WTC11 (cell line): ENCODE results near the gene GSG1L. TPM values are rescaled to one million over a fixed set of nuclear protein-coding genes. Genes with fewer than 3 reads are reported as not detected.

ENCODE experiments used
- ATAC-seq: fragments of 200-7000 bp; cut with Tn5 transposase; 2 replicates; pipeline ENCODE4 v1.10.0; 2021; ENCODE audit warnings: mild to moderate bottlenecking, moderate library complexity
- CTCF ChIA-PET: fragments of 300-600 bp; sonication (Branson Sonifier 250); formaldehyde crosslinking; loops from one replicate; lab custom pipeline; 2021; ENCODE audit warnings: antibody characterized with exemption; lab: Charles Lee
- POLR2A ChIA-PET: fragments of 350-600 bp; sonication (Branson Sonifier 250); formaldehyde crosslinking; loops from one replicate; lab custom pipeline; 2021; ENCODE audit warnings: antibody characterized with exemption; lab: Charles Lee
- DNase-seq: peaks from one replicate; pipeline ENCODE4 v3.0.0; 2021; ENCODE audit warnings: low spot score
- H3K27ac Mint-ChIP-seq: 2 replicates; pipeline ENCODE4 v1.8.0; 2021; ENCODE audit warnings: mixed read lengths
- H3K27me3 Mint-ChIP-seq: 2 replicates; pipeline ENCODE4 v1.8.0; 2021; ENCODE audit warnings: low read depth, mild to moderate bottlenecking, moderate library complexity, mixed read lengths
- H3K36me3 Mint-ChIP-seq: 2 replicates; pipeline ENCODE4 v1.8.0; 2021; ENCODE audit warnings: mixed read lengths
- H3K4me1 Mint-ChIP-seq: 2 replicates; pipeline ENCODE4 v1.8.0; 2022; ENCODE audit warnings: mixed read lengths
- H3K4me3 Mint-ChIP-seq: 2 replicates; pipeline ENCODE4 v1.8.0; 2021; ENCODE audit warnings: mild to moderate bottlenecking, moderate library complexity, mixed read lengths
- H3K9me3 Mint-ChIP-seq: 2 replicates; pipeline ENCODE4 v1.8.0; 2021; ENCODE audit warnings: mixed read lengths
- CREB1 ChIP-seq: sonication (generic); formaldehyde crosslinking; IDR thresholded peaks from 2 replicates; pipeline ENCODE4 v1.8.0; 2023; ENCODE audit warnings: mild to moderate bottlenecking, missing genetic modification reagents
- ELF4 ChIP-seq: sonication (generic); formaldehyde crosslinking; IDR thresholded peaks from 2 replicates; pipeline ENCODE4 v1.8.1; 2022; ENCODE audit warnings: low read depth, mild to moderate bottlenecking, moderate library complexity, missing genetic modification reagents
- FOXK1 ChIP-seq: sonication (generic); formaldehyde crosslinking; IDR thresholded peaks from 2 replicates; pipeline ENCODE4 v1.8.0; 2022; ENCODE audit warnings: mild to moderate bottlenecking, moderate library complexity, missing genetic modification reagents
- MYBL2 ChIP-seq: sonication (generic); formaldehyde crosslinking; IDR thresholded peaks from 2 replicates; pipeline ENCODE4 v1.8.1; 2023; ENCODE audit warnings: mild to moderate bottlenecking, moderate library complexity, missing genetic modification reagents
- PRRX2 ChIP-seq: fragments of 250-450 bp; sonication (Bioruptor Pico); IDR thresholded peaks from 2 replicates; pipeline ENCODE4 v1.8.0; 2021; ENCODE audit warnings: mild to moderate bottlenecking
- SMAD4 ChIP-seq: sonication (generic); formaldehyde crosslinking; IDR thresholded peaks from 2 replicates; pipeline ENCODE4 v1.8.0; 2022; ENCODE audit warnings: mild to moderate bottlenecking, missing genetic modification reagents
- TP53 ChIP-seq: sonication (generic); formaldehyde crosslinking; IDR thresholded peaks from 2 replicates; pipeline ENCODE4 v1.8.1; 2023; ENCODE audit warnings: mild to moderate bottlenecking, missing genetic modification reagents
- ZNF232 ChIP-seq: sonication (generic); formaldehyde crosslinking; IDR thresholded peaks from 2 replicates; pipeline ENCODE4 v1.8.0; 2022; ENCODE audit warnings: mild to moderate bottlenecking, missing genetic modification reagents
- ZNF416 ChIP-seq: fragments of 250-450 bp; sonication (Bioruptor Pico); IDR thresholded peaks from 2 replicates; pipeline ENCODE4 v1.9.0; 2021; ENCODE audit warnings: mild to moderate bottlenecking, inconsistent platforms
- ZNF671 ChIP-seq: fragments of 250-450 bp; sonication (Bioruptor Pico); IDR thresholded peaks from 2 replicates; pipeline ENCODE4 v1.8.0; 2021; ENCODE audit warnings: mild to moderate bottlenecking
- total RNA-seq: library from RNA; stranded (reverse); gene quantifications from 3 replicates; pipeline ENCODE4 v1.2.3, GENCODE V29; 2021
- TF ChIP-seq, protein P1 (sequence below): fragments of 250-450 bp; sonication (Bioruptor Pico); IDR thresholded peaks from 2 replicates; pipeline ENCODE4 v1.9.0; 2021; ENCODE audit warnings: mild to moderate bottlenecking, borderline replicate concordance
- TF ChIP-seq, protein P2 (sequence below): sonication (generic); formaldehyde crosslinking; IDR thresholded peaks from 2 replicates; pipeline ENCODE4 v1.8.1; 2022; ENCODE audit warnings: mild to moderate bottlenecking, moderate library complexity, missing genetic modification reagents
- TF ChIP-seq, protein P3 (sequence below): sonication (generic); formaldehyde crosslinking; IDR thresholded peaks from 2 replicates; pipeline ENCODE4 v1.8.0; 2022; ENCODE audit warnings: mild to moderate bottlenecking, missing genetic modification reagents
- TF ChIP-seq, protein P4 (sequence below): fragments of 250-450 bp; sonication (Bioruptor Pico); conservative IDR thresholded peaks from 2 replicates; pipeline ENCODE4 v1.9.0; 2021; ENCODE audit warnings: mild to moderate bottlenecking
- TF ChIP-seq, protein P5 (sequence below): sonication (generic); formaldehyde crosslinking; IDR thresholded peaks from 2 replicates; pipeline ENCODE4 v1.8.0; 2022; ENCODE audit warnings: mild to moderate bottlenecking, missing genetic modification reagents
- TF ChIP-seq, protein P6 (sequence below): sonication (generic); formaldehyde crosslinking; IDR thresholded peaks from 2 replicates; pipeline ENCODE4 v1.8.0; 2022; ENCODE audit warnings: missing genetic modification reagents

GSG1L gene
- total RNA-seq, 1 experiment from 2014 or later = 0.28 TPM

DNA sequence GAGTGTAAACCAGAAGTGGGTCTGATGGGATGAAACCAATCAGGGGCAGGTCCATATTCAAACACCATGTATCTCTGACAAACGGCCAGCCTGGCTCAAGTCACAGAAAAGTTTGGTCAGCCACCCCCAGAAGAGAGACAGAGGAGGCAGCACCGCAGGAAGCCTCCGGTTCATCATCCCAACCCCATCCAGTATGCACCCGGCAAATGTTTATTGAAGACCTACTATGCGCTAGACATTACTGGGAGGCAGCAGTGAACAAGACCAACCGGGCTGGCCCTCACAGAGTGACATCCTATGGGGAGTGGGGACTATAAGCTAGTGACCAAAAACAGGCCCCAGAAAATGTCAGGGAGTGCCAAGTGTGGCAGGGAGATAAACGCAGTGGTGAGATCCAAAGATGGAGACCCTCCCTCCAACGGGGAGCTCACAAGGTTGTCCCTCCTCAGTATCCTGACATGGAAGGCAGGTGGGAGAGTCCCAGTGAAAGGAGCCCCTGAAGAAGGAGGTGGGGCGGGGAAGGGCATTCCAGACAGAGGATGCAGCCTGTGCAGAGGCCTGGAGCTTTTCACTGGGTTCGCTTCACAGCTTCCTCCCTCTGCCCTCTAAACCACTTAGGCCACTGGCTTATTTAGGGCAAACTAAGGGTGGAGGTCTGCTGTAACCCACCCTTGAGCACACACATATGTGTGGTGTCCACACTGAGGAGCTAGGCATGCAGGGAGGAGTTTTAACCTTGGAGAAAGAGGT lies 2.0 kb downstream of the GSG1L start:
- ATAC-seq = no peak
- H3K36me3 Mint-ChIP-seq = no peaks in the 10 kb centered on the region
- TF ChIP-seq CREB1 (CRISPR knock-in tag) = no peak
- TF ChIP-seq SMAD4 (CRISPR knock-in tag) = no peak
- TF ChIP-seq, protein P1, sequence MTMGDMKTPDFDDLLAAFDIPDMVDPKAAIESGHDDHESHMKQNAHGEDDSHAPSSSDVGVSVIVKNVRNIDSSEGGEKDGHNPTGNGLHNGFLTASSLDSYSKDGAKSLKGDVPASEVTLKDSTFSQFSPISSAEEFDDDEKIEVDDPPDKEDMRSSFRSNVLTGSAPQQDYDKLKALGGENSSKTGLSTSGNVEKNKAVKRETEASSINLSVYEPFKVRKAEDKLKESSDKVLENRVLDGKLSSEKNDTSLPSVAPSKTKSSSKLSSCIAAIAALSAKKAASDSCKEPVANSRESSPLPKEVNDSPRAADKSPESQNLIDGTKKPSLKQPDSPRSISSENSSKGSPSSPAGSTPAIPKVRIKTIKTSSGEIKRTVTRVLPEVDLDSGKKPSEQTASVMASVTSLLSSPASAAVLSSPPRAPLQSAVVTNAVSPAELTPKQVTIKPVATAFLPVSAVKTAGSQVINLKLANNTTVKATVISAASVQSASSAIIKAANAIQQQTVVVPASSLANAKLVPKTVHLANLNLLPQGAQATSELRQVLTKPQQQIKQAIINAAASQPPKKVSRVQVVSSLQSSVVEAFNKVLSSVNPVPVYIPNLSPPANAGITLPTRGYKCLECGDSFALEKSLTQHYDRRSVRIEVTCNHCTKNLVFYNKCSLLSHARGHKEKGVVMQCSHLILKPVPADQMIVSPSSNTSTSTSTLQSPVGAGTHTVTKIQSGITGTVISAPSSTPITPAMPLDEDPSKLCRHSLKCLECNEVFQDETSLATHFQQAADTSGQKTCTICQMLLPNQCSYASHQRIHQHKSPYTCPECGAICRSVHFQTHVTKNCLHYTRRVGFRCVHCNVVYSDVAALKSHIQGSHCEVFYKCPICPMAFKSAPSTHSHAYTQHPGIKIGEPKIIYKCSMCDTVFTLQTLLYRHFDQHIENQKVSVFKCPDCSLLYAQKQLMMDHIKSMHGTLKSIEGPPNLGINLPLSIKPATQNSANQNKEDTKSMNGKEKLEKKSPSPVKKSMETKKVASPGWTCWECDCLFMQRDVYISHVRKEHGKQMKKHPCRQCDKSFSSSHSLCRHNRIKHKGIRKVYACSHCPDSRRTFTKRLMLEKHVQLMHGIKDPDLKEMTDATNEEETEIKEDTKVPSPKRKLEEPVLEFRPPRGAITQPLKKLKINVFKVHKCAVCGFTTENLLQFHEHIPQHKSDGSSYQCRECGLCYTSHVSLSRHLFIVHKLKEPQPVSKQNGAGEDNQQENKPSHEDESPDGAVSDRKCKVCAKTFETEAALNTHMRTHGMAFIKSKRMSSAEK = no peak
- TF ChIP-seq ZNF416 = no peak
- TF ChIP-seq FOXK1 (CRISPR knock-in tag) = no peak
- TF ChIP-seq, protein P2, sequence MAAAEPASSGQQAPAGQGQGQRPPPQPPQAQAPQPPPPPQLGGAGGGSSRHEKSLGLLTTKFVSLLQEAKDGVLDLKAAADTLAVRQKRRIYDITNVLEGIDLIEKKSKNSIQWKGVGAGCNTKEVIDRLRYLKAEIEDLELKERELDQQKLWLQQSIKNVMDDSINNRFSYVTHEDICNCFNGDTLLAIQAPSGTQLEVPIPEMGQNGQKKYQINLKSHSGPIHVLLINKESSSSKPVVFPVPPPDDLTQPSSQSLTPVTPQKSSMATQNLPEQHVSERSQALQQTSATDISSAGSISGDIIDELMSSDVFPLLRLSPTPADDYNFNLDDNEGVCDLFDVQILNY (CRISPR knock-in tag) = no peak
- no peak for TF ChIP-seq PRRX2 (CRISPR knock-in tag)
- TF ChIP-seq ELF4 (CRISPR knock-in tag) = no peak
- no peak for TF ChIP-seq ZNF671 (CRISPR knock-in tag)
- TF ChIP-seq, all 79 proteins: peak for 0
- POLR2A ChIA-PET = no interaction called here
- H3K27me3 Mint-ChIP-seq = peaks cover 61% of the 10 kb centered on the region
- H3K4me1 Mint-ChIP-seq = peaks cover 4% of the 10 kb centered on the region; the same call in 1 of the 2 replicates
- peak overlapping the region; percentile 63 for H3K4me3 Mint-ChIP-seq
- no peak overlapping the region for H3K27ac Mint-ChIP-seq
- H3K9me3 Mint-ChIP-seq = no peaks in the 10 kb centered on the region
- no peak for DNase-seq
- CTCF ChIA-PET = interaction anchor here (1.0 to 3.5 kb wide), 8 partner anchors 9 to 422 kb away, joined by 3 to 26 read pairs (median 6); no protein-coding TSS in a partner anchor

DNA sequence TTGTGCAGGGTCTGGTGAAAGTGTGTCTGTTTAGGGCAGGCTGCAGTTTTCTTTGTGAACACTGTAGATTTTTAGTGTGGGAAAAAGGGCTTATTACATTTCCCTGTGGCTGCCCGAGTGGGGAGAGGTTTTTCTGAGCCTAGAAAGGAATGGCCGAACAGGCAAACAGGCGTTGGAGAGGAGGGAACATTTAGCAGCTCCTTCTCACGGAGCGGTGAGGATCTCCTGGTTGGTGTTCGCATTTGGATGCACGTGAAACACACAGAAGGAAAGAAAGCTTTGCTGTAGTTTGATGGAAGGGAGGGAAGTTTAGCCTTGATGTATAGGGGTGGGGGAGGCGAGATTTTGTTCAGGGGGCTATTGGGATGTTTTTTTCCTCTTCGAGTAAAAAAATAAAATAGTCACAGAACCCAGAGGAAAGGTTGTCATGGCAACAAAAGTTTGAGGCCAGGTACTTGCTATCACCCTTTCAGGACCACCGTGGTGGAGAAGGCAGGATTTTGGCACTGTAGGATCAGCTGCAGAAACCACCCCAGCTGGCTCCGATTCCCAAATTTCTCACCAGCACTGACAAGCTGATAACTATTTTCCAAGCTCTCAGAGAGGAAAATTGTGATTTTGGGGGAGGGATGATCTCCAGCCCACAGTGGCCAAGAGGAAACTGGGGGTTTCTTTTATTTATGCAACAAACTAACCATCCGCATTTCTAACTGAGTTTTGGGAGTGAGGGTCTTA lies 3.5 kb downstream of the GSG1L start:
- no peaks in the 10 kb centered on the region for H3K36me3 Mint-ChIP-seq
- no peak overlapping the region for H3K4me3 Mint-ChIP-seq
- no peaks in the 10 kb centered on the region for H3K4me1 Mint-ChIP-seq
- H3K9me3 Mint-ChIP-seq = no peaks in the 10 kb centered on the region
- DNase-seq (no peak), ATAC-seq (no peak)
- H3K27ac Mint-ChIP-seq = no peak overlapping the region
- peaks cover 47% of the 10 kb centered on the region for H3K27me3 Mint-ChIP-seq
- POLR2A ChIA-PET = no interaction called here
- CTCF ChIA-PET = interaction anchor here (0.8 to 3.5 kb wide), 2 partner anchors 31 to 87 kb away, joined by 3 to 23 read pairs; no protein-coding TSS in a partner anchor
- no peak for TF ChIP-seq MYBL2 (CRISPR knock-in tag)
- TF ChIP-seq, protein P3, sequence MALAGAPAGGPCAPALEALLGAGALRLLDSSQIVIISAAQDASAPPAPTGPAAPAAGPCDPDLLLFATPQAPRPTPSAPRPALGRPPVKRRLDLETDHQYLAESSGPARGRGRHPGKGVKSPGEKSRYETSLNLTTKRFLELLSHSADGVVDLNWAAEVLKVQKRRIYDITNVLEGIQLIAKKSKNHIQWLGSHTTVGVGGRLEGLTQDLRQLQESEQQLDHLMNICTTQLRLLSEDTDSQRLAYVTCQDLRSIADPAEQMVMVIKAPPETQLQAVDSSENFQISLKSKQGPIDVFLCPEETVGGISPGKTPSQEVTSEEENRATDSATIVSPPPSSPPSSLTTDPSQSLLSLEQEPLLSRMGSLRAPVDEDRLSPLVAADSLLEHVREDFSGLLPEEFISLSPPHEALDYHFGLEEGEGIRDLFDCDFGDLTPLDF (CRISPR knock-in tag) = no peak
- TF ChIP-seq TP53 (CRISPR knock-in tag) = no peak
- TF ChIP-seq, protein P4, sequence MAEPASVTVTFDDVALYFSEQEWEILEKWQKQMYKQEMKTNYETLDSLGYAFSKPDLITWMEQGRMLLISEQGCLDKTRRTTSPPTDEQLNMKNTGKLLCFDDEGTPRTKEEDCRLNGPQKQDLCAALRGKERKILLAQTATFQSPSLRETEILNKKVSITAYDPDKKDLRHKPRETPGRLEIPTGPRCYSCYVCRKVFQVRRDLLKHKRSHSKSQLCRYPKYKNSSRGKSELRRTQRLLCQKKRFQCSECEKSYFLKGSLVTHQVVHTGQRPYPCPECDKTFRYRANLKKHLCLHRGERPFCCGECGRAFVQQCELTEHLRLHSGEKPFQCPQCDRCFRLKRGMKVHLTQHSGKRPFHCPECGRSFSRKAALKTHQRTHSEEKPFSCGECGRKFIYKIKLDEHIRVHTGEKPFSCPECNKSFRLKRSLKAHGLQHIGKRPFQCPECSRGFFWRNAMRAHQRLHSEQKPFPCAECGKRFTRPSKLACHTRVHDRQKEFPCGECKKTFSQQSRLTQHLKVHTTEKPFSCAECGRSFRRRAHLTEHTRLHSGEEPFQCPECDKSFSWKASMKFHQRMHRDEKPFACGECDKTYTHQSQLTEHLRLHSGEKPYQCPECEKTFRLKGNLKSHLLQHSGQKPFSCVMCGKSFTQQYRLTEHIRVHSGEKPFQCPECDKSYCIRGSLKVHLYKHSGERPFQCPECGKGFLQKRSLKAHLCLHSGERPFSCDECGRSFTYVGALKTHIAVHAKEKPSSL (CRISPR knock-in tag) = no peak
- TF ChIP-seq, protein P5, sequence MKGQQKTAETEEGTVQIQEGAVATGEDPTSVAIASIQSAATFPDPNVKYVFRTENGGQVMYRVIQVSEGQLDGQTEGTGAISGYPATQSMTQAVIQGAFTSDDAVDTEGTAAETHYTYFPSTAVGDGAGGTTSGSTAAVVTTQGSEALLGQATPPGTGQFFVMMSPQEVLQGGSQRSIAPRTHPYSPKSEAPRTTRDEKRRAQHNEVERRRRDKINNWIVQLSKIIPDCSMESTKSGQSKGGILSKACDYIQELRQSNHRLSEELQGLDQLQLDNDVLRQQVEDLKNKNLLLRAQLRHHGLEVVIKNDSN (CRISPR knock-in tag) = no peak
- TF ChIP-seq, protein P6, sequence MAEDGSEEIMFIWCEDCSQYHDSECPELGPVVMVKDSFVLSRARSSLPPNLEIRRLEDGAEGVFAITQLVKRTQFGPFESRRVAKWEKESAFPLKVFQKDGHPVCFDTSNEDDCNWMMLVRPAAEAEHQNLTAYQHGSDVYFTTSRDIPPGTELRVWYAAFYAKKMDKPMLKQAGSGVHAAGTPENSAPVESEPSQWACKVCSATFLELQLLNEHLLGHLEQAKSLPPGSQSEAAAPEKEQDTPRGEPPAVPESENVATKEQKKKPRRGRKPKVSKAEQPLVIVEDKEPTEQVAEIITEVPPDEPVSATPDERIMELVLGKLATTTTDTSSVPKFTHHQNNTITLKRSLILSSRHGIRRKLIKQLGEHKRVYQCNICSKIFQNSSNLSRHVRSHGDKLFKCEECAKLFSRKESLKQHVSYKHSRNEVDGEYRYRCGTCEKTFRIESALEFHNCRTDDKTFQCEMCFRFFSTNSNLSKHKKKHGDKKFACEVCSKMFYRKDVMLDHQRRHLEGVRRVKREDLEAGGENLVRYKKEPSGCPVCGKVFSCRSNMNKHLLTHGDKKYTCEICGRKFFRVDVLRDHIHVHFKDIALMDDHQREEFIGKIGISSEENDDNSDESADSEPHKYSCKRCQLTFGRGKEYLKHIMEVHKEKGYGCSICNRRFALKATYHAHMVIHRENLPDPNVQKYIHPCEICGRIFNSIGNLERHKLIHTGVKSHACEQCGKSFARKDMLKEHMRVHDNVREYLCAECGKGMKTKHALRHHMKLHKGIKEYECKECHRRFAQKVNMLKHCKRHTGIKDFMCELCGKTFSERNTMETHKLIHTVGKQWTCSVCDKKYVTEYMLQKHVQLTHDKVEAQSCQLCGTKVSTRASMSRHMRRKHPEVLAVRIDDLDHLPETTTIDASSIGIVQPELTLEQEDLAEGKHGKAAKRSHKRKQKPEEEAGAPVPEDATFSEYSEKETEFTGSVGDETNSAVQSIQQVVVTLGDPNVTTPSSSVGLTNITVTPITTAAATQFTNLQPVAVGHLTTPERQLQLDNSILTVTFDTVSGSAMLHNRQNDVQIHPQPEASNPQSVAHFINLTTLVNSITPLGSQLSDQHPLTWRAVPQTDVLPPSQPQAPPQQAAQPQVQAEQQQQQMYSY = no peak
- TF ChIP-seq ZNF232 = no peak
